GM19467 (cell line): ENCODE data around the gene RPL13.

ENCODE experiments used
- ATAC-seq: cut with Tn5 transposase; IDR thresholded peaks from one replicate; pipeline ENCODE4 v1.9.1; 2021; ENCODE audit warnings: mild to moderate bottlenecking, moderate library complexity; ENCODE audit not compliant: unreplicated experiment

RPL13 gene

DNA sequence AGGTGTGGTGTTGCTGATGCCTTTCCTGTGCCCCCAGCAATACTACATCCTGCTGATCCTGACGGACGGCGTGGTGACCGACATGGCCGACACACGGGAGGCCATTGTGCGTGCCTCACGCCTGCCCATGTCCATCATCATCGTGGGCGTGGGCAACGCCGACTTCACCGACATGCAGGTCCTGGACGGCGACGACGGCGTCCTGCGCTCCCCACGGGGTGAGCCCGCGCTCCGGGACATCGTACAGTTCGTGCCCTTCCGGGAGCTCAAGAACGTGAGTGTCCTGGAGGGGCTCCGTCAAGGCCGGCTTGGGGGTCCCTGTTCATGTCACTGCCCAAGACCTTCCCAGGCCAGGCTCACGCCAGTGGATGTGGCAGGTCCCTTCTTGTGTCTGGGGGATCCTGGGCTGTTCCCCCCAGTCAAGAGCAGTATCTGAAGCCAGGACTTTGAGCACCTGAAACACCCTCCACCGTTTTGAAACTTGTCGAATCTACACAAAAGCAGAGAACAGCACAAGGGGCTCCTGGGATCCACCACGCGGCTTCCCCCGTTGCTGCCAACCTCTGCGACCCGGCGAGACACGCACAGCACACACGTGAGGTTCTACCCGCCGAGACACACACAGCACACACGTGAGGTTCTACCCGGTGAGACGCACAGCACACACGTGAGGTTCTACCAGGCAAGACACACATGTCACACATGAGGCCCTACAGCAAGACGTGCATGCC, 35.0 kb downstream of the RPL13 start:
- ATAC-seq, result no peak

DNA sequence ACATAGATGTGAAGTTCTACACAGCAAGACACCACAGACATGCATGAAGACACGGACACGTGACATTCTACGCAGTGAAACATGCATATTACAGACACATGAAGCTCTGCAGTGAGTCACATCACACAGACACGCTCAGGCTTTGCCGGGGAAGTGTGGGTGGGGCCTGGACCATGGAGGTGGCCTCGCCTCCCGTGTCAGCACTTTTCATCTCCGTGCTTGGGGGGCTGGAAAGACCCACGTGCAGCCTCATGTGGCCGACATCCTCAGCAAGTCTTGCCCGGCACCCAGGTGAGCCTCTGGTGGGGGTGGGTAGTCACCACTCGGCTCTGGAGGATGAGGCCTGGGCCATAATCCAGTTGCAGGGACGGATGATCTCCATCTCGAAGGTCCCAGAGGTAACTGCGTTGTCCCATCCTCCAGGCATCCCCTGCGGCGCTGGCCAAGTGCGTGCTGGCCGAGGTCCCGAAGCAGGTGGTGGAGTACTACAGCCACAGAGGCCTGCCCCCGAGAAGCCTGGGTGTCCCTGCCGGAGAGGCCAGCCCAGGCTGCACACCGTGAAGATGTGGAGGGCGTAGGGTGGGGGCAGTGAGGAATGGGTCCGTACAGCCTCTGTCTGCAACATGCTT, 35.7 kb downstream of the RPL13 start:
- ATAC-seq, result no peak

DNA sequence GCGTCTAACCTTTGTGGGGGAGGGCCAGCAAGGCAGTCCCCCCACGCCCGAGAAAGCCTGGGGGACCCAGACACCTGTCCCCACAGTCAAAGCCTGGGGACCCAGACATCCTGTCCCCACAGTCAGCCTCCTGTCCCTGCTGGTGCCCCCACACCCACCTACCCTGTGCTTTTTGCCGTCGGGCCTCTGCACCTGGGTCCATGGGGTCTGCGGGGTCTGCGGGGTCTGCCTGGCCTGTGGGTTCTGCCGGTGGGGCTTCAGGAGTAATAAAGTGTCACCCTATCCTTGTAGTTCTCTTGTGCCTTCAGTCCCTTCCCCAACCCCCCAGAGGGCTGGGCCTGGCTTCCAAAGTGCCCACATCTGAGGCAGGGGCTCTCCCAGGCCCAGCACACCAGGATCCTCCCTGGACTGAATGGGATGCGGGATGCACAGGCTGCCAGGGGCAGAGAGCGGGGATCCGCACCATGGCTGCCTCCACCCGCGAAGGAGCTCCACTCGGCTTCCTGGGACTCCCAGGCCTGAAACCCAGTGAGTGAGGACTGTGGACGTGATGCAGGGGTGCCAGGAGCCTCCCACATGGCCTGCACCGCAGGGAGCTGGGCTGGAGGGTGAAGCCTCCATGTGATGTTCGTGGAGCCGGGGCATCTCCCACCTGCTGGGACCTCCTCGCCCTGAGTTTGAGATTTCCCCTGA, 36.6 kb downstream of the RPL13 start:
- ATAC-seq, result no peak

- ATAC-seq, result no peak
These were observed 37.7 kb downstream of the RPL13 start for GRCh38 chr16:89598199-89598598.

DNA sequence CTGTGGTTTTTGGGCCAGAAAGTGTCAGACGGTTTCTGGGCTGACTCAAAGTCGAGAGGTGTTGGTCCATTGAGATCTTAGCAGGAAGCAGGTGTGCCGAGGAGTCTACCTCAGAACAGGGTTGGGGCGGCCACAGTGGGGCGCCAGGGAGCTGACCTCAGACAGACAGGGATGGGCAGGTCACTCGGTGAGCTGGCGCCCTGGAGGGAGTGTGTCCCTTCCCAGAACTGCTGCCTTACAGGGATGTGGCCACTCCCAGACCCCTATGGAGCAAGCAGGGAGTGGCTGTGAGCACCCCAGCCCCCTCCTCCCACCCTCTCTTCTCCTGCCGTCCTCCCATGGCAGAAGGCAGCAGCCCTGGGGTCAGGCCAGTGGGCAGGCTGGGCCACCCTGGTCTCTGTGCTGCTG, 39.0 kb downstream of the RPL13 start:
- ATAC-seq, result no peak

GRCh38 chr16:89599902-89600301, 39.4 kb downstream of the RPL13 start:
- ATAC-seq, result no peak

- no peak for ATAC-seq
These were observed 39.9 kb downstream of the RPL13 start for GRCh38 chr16:89600427-89600826.

GRCh38 chr16:89600956-89601355, 40.5 kb downstream of the RPL13 start:
- ATAC-seq, result no peak

DNA sequence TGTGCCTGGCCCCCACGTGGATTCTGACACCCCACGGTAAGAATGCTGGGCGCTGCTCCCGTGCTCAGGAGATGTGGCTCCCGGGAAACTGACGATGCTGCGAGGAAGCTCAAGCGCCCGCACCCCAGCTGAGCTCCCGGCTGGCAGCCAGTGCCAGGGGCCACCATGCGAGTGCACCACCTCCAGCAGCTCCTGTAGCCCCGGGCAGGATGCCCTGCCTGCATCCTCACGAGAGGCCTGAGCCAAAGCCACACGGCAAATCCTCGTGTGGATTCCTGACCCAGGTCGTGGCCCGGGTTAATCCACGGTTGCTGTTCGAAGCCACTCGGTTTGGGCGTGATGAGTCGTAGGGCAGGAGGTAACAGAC, 41.4 kb downstream of the RPL13 start:
- no peak for ATAC-seq

- no peak for ATAC-seq
These were observed 41.9 kb downstream of the RPL13 start for GRCh38 chr16:89602273-89602951.

GRCh38 chr16:89602952-89603590, 42.6 kb downstream of the RPL13 start:
- no peak for ATAC-seq

GRCh38 chr16:89604764-89605163, 44.3 kb downstream of the RPL13 start:
- no peak for ATAC-seq

DNA sequence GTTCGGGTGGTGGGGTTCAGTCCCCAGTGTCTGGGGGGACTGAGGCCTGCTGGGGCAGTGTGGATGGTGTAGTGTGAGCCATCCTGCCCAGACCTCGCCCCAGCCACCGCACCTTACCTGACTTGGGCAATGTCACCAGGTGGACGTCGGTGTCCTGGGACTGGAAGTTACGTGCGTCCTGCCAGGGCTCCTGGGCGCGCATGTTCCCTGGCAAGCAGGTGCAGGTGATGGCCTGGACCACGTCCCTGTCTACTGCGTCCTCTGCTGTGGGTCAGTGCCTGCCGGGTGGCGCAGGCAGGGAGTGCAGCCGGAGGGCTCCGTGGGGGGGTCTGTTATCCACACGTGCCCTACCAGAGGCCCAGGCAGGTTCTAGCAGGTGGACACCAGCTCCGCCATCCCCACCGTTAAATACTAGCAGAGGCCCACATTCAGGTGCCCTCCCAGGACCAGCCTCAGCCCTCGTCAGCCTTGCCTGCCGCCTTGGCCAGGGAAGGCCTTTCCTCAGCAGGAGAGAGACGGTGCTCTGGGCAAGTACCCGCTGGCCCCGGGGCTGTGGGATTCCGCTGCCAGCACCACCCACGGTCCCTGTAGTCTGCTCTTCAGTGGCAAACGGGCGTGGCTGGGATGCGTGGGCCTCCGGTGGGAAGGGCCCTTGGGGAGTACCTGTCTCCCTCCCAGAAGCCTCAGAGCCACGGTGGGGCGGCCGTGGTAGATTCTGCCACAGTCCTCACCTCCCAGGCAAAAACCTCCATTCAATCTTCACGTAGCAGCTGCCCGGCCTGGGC, 44.9 kb downstream of the RPL13 start:
- no peak for ATAC-seq

GRCh38 chr16:89606006-89606405, 45.5 kb downstream of the RPL13 start:
- no peak for ATAC-seq

DNA sequence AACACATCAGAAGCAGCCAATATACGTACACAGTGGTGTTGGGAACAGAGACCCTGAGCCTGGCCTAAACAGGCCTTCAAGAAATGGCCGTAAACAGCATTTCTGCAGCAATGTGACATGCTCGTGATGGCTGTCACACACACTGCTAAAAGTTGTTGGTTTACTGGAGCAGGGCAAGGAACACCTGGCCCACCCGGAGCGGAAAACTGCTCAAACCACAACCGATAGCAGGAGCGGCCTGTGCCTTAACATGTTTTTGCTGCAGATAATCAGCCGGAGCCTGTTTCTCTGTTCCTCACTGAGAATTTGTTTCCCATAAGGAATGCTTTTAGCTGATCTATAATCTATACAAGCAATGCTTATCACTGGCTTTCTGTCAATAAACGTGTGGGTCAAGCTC, 47.0 kb downstream of the RPL13 start:
- no peak for ATAC-seq

GRCh38 chr16:89607937-89608740, 47.7 kb downstream of the RPL13 start:
- no peak for ATAC-seq

GRCh38 chr16:89610108-89610453, 49.6 kb downstream of the RPL13 start:
- ATAC-seq, result no peak

- no peak for ATAC-seq
These were observed 52.1 kb downstream of the RPL13 start for GRCh38 chr16:89612415-89613166.
